Measurements from ENCODE around the gene CDH8. TPM values are rescaled to one million over a fixed set of nuclear protein-coding genes. Genes with fewer than 3 reads are reported as not detected.

CDH8 gene
- polyA plus RNA-seq, 1 of the 3 experiments (the other 2 are of a cell fraction): 0.05 TPM

DNA sequence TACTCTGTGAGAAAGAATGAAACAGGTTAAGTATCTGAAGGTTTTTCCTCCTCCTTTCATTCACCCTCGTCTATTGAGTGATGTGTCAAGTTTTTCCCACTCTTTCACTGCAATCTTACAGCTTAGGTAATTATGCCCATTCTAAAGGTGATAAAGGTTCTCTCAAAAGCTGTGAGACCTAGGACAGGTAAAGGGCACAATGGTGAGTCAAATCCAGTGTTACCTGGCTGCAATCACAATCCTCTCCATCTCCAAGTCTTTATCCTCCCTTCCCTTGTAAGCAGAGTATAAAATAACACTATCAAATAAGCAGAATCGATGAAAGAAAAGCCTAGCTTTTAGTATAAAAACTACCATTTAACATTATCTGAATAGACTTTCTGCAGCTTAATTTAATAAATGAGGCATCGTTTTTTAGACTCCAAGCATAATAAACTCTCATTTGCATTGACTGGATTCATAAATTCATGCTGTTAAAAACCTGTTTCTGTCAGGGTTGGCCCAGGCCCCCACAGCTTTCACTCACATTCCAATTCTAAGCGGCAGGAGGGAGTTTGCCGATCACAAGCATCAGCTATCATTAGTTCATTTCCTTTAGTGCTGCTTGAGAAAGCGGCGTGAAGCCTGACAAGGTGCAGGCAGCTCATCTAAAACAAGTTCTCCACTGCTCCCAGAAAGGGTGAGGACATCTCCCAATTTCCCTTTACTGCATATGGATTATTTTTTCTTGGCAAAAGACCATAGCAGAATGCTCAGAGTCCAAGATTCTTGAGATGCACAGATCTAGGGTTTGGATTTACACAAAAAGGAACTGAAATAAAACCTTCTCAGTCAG is 67.8 kb downstream of the CDH8 start:
- Histone ChIP-seq H4K20me1 (ENCODE audit: insufficient read depth) (no peaks in the 10 kb centered on the region), H3F3A (replicated peaks; ENCODE audit: insufficient read depth) (no peaks in the 10 kb centered on the region), H3K9ac (no peak overlapping the region), H3K4me2 (no peak overlapping the region), H3K4me1 (ENCODE audit: control insufficient read depth in 1 of 2, insufficient read depth in 2 of 2, low read depth in 1 of 2, low read length in 1 of 2) (no peaks in the 10 kb centered on the region), H3K4me3 (ENCODE audit: low read depth in 2 of 2, low read length in 1 of 2) (no peak overlapping the region), H3K79me2 (ENCODE audit: insufficient read depth) (no peaks in the 10 kb centered on the region), H3K27me3 (ENCODE audit: insufficient read depth) (no peaks in the 10 kb centered on the region), H3K36me3 (replicated peaks in 1 of 2; ENCODE audit: control insufficient read depth in 1 of 2, insufficient read depth in 2 of 2, low read length in 1 of 2) (no peaks in the 10 kb centered on the region), H3K9me2 (no peaks in the 10 kb centered on the region), H3K9me3 (no peaks in the 10 kb centered on the region), H3K27ac (ENCODE audit: low read depth in 2 of 2, low read length in 1 of 2) (no peak overlapping the region), H2AFZ (ENCODE audit: low read depth) (no peak overlapping the region)
- DNase-seq: no peak
- TF ChIP-seq TEAD4 (IDR thresholded peaks at IDR 0.05; ENCODE audit: borderline replicate concordance, insufficient read depth) (no peak), SMC3 (IDR thresholded peaks at IDR 0.05; ENCODE audit: low read depth, low read length) (no peak), POLR2AphosphoS5 (IDR thresholded peaks at IDR 0.05; ENCODE audit: low read depth, low read length) (no peak), SIN3A (IDR thresholded peaks at IDR 0.05; ENCODE audit: borderline replicate concordance, low read depth, low read length) (no peak), RCOR1 (IDR thresholded peaks at IDR 0.05; ENCODE audit: low read length) (no peak), FOSL2 (IDR thresholded peaks at IDR 0.05; ENCODE audit: borderline replicate concordance, low read depth) (no peak), CHD2 (IDR thresholded peaks at IDR 0.05; ENCODE audit: low read length, partially characterized antibody) (no peak), RFX5 (IDR thresholded peaks at IDR 0.05; ENCODE audit: low read length) (no peak), JUND (IDR thresholded peaks at IDR 0.05) (no peak), NRF1 (IDR thresholded peaks at IDR 0.05; ENCODE audit: low read depth, low read length) (no peak), YY1 (IDR thresholded peaks at IDR 0.05; ENCODE audit: low read depth) (no peak)
- TF ChIP-seq, protein P1, sequence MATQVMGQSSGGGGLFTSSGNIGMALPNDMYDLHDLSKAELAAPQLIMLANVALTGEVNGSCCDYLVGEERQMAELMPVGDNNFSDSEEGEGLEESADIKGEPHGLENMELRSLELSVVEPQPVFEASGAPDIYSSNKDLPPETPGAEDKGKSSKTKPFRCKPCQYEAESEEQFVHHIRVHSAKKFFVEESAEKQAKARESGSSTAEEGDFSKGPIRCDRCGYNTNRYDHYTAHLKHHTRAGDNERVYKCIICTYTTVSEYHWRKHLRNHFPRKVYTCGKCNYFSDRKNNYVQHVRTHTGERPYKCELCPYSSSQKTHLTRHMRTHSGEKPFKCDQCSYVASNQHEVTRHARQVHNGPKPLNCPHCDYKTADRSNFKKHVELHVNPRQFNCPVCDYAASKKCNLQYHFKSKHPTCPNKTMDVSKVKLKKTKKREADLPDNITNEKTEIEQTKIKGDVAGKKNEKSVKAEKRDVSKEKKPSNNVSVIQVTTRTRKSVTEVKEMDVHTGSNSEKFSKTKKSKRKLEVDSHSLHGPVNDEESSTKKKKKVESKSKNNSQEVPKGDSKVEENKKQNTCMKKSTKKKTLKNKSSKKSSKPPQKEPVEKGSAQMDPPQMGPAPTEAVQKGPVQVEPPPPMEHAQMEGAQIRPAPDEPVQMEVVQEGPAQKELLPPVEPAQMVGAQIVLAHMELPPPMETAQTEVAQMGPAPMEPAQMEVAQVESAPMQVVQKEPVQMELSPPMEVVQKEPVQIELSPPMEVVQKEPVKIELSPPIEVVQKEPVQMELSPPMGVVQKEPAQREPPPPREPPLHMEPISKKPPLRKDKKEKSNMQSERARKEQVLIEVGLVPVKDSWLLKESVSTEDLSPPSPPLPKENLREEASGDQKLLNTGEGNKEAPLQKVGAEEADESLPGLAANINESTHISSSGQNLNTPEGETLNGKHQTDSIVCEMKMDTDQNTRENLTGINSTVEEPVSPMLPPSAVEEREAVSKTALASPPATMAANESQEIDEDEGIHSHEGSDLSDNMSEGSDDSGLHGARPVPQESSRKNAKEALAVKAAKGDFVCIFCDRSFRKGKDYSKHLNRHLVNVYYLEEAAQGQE (IDR thresholded peaks at IDR 0.05; ENCODE audit: low read depth, low read length): no peak
- 33% methylated on average over 7 of the region's 7 CpGs for WGBS (ENCODE audit: low lambda C conversion rate)
- POLR2A ChIA-PET: no interaction called here
- CTCF ChIA-PET: no interaction called here

DNA sequence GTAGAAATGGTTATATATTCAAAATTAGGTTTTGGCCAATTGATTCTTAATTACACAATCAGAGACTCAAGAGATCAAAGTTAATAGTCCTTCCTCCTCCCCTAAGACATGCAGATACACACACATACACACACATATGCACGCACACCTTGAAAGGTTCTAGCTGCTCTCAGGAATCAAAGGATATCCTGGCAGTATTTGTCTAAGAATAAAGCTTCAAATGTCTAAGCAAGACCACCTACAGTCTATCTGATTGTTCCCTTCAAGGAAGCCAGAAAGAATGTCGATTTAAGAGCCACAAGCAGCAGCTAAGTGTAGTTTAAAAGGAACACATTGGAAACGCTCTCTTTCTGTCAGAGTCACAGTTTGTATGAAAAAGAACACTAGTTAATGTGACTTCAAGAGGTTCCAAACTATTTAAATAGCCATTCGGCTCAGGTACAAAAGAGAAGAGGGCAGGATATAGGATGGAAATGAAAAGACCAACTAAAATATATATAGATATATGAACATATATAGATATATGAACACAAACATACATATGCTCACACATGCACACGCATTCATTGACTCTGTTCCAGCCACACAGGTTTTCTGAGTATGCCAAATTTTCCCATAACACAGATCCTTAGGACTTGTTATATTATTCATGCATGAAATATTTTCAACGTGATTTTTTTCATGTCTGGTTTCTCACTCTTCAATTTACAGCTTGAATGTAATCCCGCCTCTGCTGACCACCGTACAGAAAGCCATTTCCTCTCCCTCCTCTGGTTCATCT is 79.0 kb downstream of the CDH8 start:
- CTCF ChIA-PET: no interaction called here
- H3K4me3 ChIP-seq (ENCODE audit: low read depth in 2 of 2, low read length in 1 of 2): no peak overlapping the region

More for the DNA sequence above, 79.0 kb downstream of the CDH8 start:
- no peaks in the 10 kb centered on the region for H3K36me3 ChIP-seq (replicated peaks in 1 of 2; ENCODE audit: control insufficient read depth in 1 of 2, insufficient read depth in 2 of 2, low read length in 1 of 2)
- TF ChIP-seq TAF1 (IDR thresholded peaks at IDR 0.05; ENCODE audit: borderline replicate concordance, low read depth, low read length) (no peak), FOXJ3 (CRISPR knock-in tag; IDR thresholded peaks at IDR 0.05) (no peak), FOXM1 (IDR thresholded peaks at IDR 0.05; ENCODE audit: low read depth) (no peak), CHD2 (IDR thresholded peaks at IDR 0.05; ENCODE audit: low read length, partially characterized antibody) (no peak), NFIC (IDR thresholded peaks at IDR 0.05; ENCODE audit: borderline replicate concordance) (no peak), SIN3A (IDR thresholded peaks at IDR 0.05; ENCODE audit: borderline replicate concordance, low read depth, low read length) (no peak)
- TF ChIP-seq, protein P2, sequence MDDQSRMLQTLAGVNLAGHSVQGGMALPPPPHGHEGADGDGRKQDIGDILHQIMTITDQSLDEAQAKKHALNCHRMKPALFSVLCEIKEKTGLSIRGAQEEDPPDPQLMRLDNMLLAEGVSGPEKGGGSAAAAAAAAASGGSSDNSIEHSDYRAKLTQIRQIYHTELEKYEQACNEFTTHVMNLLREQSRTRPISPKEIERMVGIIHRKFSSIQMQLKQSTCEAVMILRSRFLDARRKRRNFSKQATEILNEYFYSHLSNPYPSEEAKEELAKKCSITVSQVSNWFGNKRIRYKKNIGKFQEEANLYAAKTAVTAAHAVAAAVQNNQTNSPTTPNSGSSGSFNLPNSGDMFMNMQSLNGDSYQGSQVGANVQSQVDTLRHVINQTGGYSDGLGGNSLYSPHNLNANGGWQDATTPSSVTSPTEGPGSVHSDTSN (IDR thresholded peaks at IDR 0.05): no peak
- H3K79me2 ChIP-seq (ENCODE audit: insufficient read depth): no peaks in the 10 kb centered on the region
- 29% methylated on average over 8 of the region's 8 CpGs for WGBS (ENCODE audit: low lambda C conversion rate)
- H3K27ac ChIP-seq (ENCODE audit: low read depth in 2 of 2, low read length in 1 of 2): no peak overlapping the region
- POLR2A ChIA-PET: no interaction called here
- H2AFZ ChIP-seq (ENCODE audit: low read depth): no peak overlapping the region
- H3K27me3 ChIP-seq (ENCODE audit: insufficient read depth): no peaks in the 10 kb centered on the region
- H3K9ac ChIP-seq: no peak overlapping the region
- no peaks in the 10 kb centered on the region for H3F3A ChIP-seq (replicated peaks; ENCODE audit: insufficient read depth)
- no peak for DNase-seq
- H4K20me1 ChIP-seq (ENCODE audit: insufficient read depth): no peaks in the 10 kb centered on the region
- no peaks in the 10 kb centered on the region for H3K4me1 ChIP-seq (ENCODE audit: control insufficient read depth in 1 of 2, insufficient read depth in 2 of 2, low read depth in 1 of 2, low read length in 1 of 2)
- no peaks in the 10 kb centered on the region for H3K9me2 ChIP-seq
- H3K9me3 ChIP-seq: no peaks in the 10 kb centered on the region
- H3K4me2 ChIP-seq: no peak overlapping the region

Measured in SK-N-SH (cell line).